Tibial artery (tissue), 4 donors: Measurements from ENCODE around the gene ARHGAP44.

Experiments used
- DNase-seq, 2 donors: peaks; one replicate each; pipeline ENCODE4 v3.0.0-alpha.2; 2019
- H3K27ac ChIP-seq, 2 donors: fragments of 200-600 bp; sonication (generic) in 1 of 2; 1 replicate in 1 of 2; 2 replicates in 1 of 2; pipeline ENCODE4 v1.5.1; 2018 to 2019; ENCODE audit warnings: mild to moderate bottlenecking in 1 of 2
- H3K27me3 ChIP-seq, 2 donors: fragments of 200-600 bp; sonication (generic) in 1 of 2; one replicate each; pipeline versions ENCODE4 v1.5.1 to v1.6.0; 2016 to 2019
- H3K36me3 ChIP-seq, 3 donors: fragments of 200-600 bp; sonication (generic) in 2 of 3; one replicate each; pipeline ENCODE4 v1.5.1; 2016 to 2019; ENCODE audit warnings: mild to moderate bottlenecking in 2 of 3
- H3K4me1 ChIP-seq, 4 donors: fragments of 200-600 bp; sonication (generic) in 2 of 4; 1 replicate in 3 of 4; 2 replicates in 1 of 4; pipeline ENCODE4 v1.5.1; 2016 to 2019
- H3K4me3 ChIP-seq, 2 donors: fragments of 200-600 bp; sonication (generic) in 1 of 2; 1 replicate in 1 of 2; 2 replicates in 1 of 2; pipeline ENCODE4 v1.5.1; 2018 to 2019; ENCODE audit warnings: mild to moderate bottlenecking in 2 of 2
- H3K9me3 ChIP-seq, 3 donors: fragments of 200-600 bp; sonication (generic) in 1 of 3; one replicate each; pipeline ENCODE4 v1.5.1; 2016 to 2019
- CTCF ChIP-seq, 2 experiments: fragments of 200-600 bp in 1 of 2; fragments of 450-650 bp in 1 of 2; IDR thresholded peaks; one replicate each; pipeline ENCODE4 v1.5.1; 2017 to 2019; ENCODE audit warnings: antibody characterized with exemption in 2 of 2, mild to moderate bottlenecking in 1 of 2, moderate library complexity in 1 of 2
- intact Hi-C: fragments of 100-400 bp; cut with DNase I; formaldehyde crosslinking; loops from one replicate; pipeline ENCODE4 v1.15.0; 2023; ENCODE audit warnings: low total_unique reads

Gene ARHGAP44

GRCh38 chr17:12983991-12984884, 194.9 kb downstream of the ARHGAP44 start:
- intact Hi-C loops: loop anchor here (10.0 kb wide), 1 partner anchor 199 kb away; the partner anchor contains the start of gene ARHGAP44
- H3K4me1 ChIP-seq: peaks cover 0 to 29% (median 19%) of the 10 kb centered on the region in 4 donors
- no peaks in the 10 kb centered on the region for H3K27me3 ChIP-seq
- H3K27ac ChIP-seq: peak overlapping the region; percentile 9 to 44
- DNase-seq: peak in 1 of 2 donors; percentile 84
- TF ChIP-seq CTCF (IDR thresholded peaks at IDR 0.05): no peak
- H3K4me3 ChIP-seq: peak overlapping the region in 1 of 2 donors; percentile 26
- H3K36me3 ChIP-seq: peaks cover 0 to under 1% (median 0%) of the 10 kb centered on the region in 3 donors
- H3K9me3 ChIP-seq: no peaks in the 10 kb centered on the region

- Histone ChIP-seq H3K27ac (no peak overlapping the region), H3K4me3 (no peak overlapping the region), H3K27me3 (no peaks in the 10 kb centered on the region), H3K36me3 (peaks cover 9 to 15% (median 11%) of the 10 kb centered on the region in 3 donors), H3K4me1 (peaks cover 0 to 29% (median 19%) of the 10 kb centered on the region in 4 donors), H3K9me3 (no peaks in the 10 kb centered on the region)
- TF ChIP-seq CTCF (IDR thresholded peaks at IDR 0.05): no peak
- DNase-seq: no peak
- intact Hi-C loops: loop anchor here (10.0 kb wide), 1 partner anchor 201 kb away; the partner anchor contains the start of gene ARHGAP44
Observed at GRCh38 chr17:12985431-12986293, 196.4 kb downstream of the ARHGAP44 start.

- H3K27ac ChIP-seq: no peak overlapping the region
- H3K4me1 ChIP-seq: peaks cover 0 to 29% (median 19%) of the 10 kb centered on the region in 4 donors
- DNase-seq: no peak
Observed at GRCh38 chr17:12987120-12987519, 197.8 kb downstream of the ARHGAP44 start.

GRCh38 chr17:12990041-12990808, 200.9 kb downstream of the ARHGAP44 start:
- Histone ChIP-seq H3K27me3 (no peaks in the 10 kb centered on the region), H3K4me1 (peaks cover 0 to 12% (median 8%) of the 10 kb centered on the region in 4 donors), H3K9me3 (no peaks in the 10 kb centered on the region), H3K36me3 (peaks cover 51 to 59% (median 57%) of the 10 kb centered on the region in 3 donors), H3K4me3 (no peak overlapping the region), H3K27ac (no peak overlapping the region)
- TF ChIP-seq CTCF (IDR thresholded peaks at IDR 0.05): no peak
- intact Hi-C loops: no loop called here
- DNase-seq: no peak

More at GRCh38 chr17:12987120-12987519, 197.8 kb downstream of the ARHGAP44 start:
- intact Hi-C loops: loop anchor here (10.0 kb wide), 1 partner anchor 202 kb away; the partner anchor contains the start of gene ARHGAP44
- Histone ChIP-seq H3K36me3 (peaks cover 21 to 28% (median 26%) of the 10 kb centered on the region in 3 donors), H3K4me3 (no peak overlapping the region), H3K27me3 (no peaks in the 10 kb centered on the region), H3K9me3 (no peaks in the 10 kb centered on the region)
- no peak for TF ChIP-seq CTCF (IDR thresholded peaks at IDR 0.05)

- intact Hi-C loops: no loop called here
- Histone ChIP-seq H3K27me3 (no peaks in the 10 kb centered on the region), H3K27ac (no peak overlapping the region), H3K36me3 (peaks cover 58 to 66% (median 64%) of the 10 kb centered on the region in 3 donors), H3K4me3 (no peak overlapping the region), H3K4me1 (peaks cover 0 to 5% (median 2%) of the 10 kb centered on the region in 4 donors), H3K9me3 (no peaks in the 10 kb centered on the region)
- TF ChIP-seq CTCF (IDR thresholded peaks at IDR 0.05): no peak
- no peak for DNase-seq
Observed at GRCh38 chr17:12990926-12991325, 201.6 kb downstream of the ARHGAP44 start.
